OCI-LY1 (cell line): Measurements from ENCODE around the gene COL18A1.

Source experiments
- H2AFZ ChIP-seq: fragments of 200-600 bp; sonication (generic), shearing (Covaris generic); 2 replicates; pipeline ENCODE4 v1.6.0; 2014; ENCODE audit warnings: antibody characterized with exemption, mild to moderate bottlenecking, low read length
- H3F3A ChIP-seq: fragments of 200-600 bp; sonication (generic), shearing (Covaris generic); 2 replicates; pipeline ENCODE4 v1.6.0; 2014; ENCODE audit warnings: mild to moderate bottlenecking, antibody characterized with exemption, low read length, moderate library complexity; ENCODE audit not compliant: insufficient read depth
- H3K27ac ChIP-seq: fragments of 200-600 bp; sonication (generic); 2 replicates; pipeline ENCODE4 v1.5.1; 2014; ENCODE audit warnings: low read length, mixed run types, mild to moderate bottlenecking, low read depth; ENCODE audit not compliant: poor library complexity, severe bottlenecking
- H3K27me3 ChIP-seq: fragments of 200-600 bp; sonication (generic); 2 replicates; pipeline ENCODE4 v1.6.0; 2014; ENCODE audit warnings: antibody characterized with exemption, mild to moderate bottlenecking, low read length, moderate library complexity; ENCODE audit not compliant: insufficient read depth
- H3K36me3 ChIP-seq: fragments of 200-600 bp; sonication (generic); 2 replicates; pipeline ENCODE4 v1.6.1; 2014; ENCODE audit warnings: mild to moderate bottlenecking, antibody characterized with exemption, low read length, moderate library complexity, mixed read lengths; ENCODE audit not compliant: insufficient read depth
- H3K4me1 ChIP-seq: fragments of 200-600 bp; sonication (generic); 2 replicates; pipeline ENCODE4 v1.5.1; 2014; ENCODE audit warnings: mild to moderate bottlenecking, low read length, moderate library complexity; ENCODE audit not compliant: insufficient read depth, severe bottlenecking
- H3K4me2 ChIP-seq: fragments of 200-600 bp; sonication (generic), shearing (Covaris generic); 2 replicates; pipeline ENCODE4 v1.6.1; 2014; ENCODE audit warnings: low read length
- H3K4me3 ChIP-seq: fragments of 200-600 bp; sonication (generic); 2 replicates; pipeline ENCODE4 v1.5.1; 2014; ENCODE audit warnings: low read length, low read depth, mild to moderate bottlenecking, mixed read lengths; ENCODE audit not compliant: poor library complexity, severe bottlenecking
- H3K79me2 ChIP-seq: fragments of 200-600 bp; shearing (Covaris generic); 2 replicates; pipeline ENCODE4 v1.6.1; 2016; ENCODE audit warnings: mixed run types, low read length, mixed read lengths; ENCODE audit not compliant: insufficient read depth
- H3K9ac ChIP-seq: fragments of 200-600 bp; sonication (generic), shearing (Covaris generic); 2 replicates; pipeline ENCODE4 v1.6.1; 2014; ENCODE audit warnings: mild to moderate bottlenecking, low read length, mixed read lengths
- H3K9me2 ChIP-seq: fragments of 200-600 bp; sonication (generic), shearing (Covaris generic); 2 replicates; pipeline ENCODE4 v1.6.1; 2014; ENCODE audit warnings: low read depth, mild to moderate bottlenecking, low read length, mixed read lengths
- H3K9me3 ChIP-seq: fragments of 200-600 bp; shearing (Covaris generic); 2 replicates; pipeline ENCODE4 v1.6.1; 2014; ENCODE audit warnings: low read length, mixed read lengths
- H4K20me1 ChIP-seq: fragments of 200-600 bp; sonication (generic), shearing (Covaris generic); 2 replicates; pipeline ENCODE4 v1.6.0; 2016; ENCODE audit warnings: mild to moderate bottlenecking, low read length; ENCODE audit not compliant: insufficient read depth
- CTCF ChIP-seq: fragments of 200-600 bp; sonication (generic), shearing (Covaris generic); IDR thresholded peaks from 2 replicates; pipeline ENCODE4 v1.5.1; 2017; ENCODE audit warnings: mild to moderate bottlenecking, antibody characterized with exemption, low read length, moderate library complexity, mixed read lengths
- EZH2 ChIP-seq: fragments of 200-600 bp; sonication (generic), shearing (Covaris generic); IDR thresholded peaks from 2 replicates; pipeline ENCODE4 v1.8.0; 2017; ENCODE audit warnings: borderline replicate concordance, mixed run types, mild to moderate bottlenecking, antibody characterized with exemption, low read length, moderate library complexity, mixed read lengths

The COL18A1 gene

DNA sequence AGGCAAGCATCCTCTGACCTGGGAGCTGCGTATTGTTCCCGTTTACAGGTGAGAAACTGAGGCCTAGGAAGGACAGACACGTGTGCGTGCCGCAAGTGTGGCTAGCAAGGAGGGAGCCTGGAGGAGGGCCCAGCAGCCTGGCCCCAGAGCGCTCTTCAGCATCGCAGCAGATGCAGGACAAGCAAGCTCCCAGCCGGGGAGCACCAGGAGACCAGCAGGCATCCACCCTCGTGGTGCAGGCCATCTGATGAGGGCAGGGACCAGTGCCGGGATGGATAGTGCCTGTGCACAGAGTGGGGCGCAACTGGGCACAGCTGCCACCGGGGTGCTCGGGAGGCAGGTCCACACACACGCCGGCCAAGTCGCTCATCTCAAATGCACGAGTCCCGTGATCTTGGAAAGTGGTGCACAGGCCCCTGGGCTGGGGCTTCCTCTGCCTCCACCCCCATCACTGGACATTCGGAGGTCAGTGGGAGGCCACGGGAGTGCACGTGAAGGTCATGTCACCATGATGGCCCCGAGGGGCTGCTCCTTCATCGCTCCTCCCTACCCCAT lies 55.1 kb downstream of the COL18A1 start:
- Histone ChIP-seq H3K27ac (no peak overlapping the region), H3K4me2 (no peak overlapping the region), H3K36me3 (no peaks in the 10 kb centered on the region), H3K27me3 (no peaks in the 10 kb centered on the region; the same call in 1 of the 2 replicates), H3K9me3 (no peaks in the 10 kb centered on the region), H3K9me2 (no peaks in the 10 kb centered on the region), H3K9ac (no peak overlapping the region), H4K20me1 (no peaks in the 10 kb centered on the region), H3F3A (no peaks in the 10 kb centered on the region), H3K4me1 (peaks cover 13% of the 10 kb centered on the region), H2AFZ (no peak overlapping the region), H3K79me2 (no peaks in the 10 kb centered on the region), H3K4me3 (no peak overlapping the region)
- TF ChIP-seq CTCF (no peak), EZH2 (no peak)

DNA sequence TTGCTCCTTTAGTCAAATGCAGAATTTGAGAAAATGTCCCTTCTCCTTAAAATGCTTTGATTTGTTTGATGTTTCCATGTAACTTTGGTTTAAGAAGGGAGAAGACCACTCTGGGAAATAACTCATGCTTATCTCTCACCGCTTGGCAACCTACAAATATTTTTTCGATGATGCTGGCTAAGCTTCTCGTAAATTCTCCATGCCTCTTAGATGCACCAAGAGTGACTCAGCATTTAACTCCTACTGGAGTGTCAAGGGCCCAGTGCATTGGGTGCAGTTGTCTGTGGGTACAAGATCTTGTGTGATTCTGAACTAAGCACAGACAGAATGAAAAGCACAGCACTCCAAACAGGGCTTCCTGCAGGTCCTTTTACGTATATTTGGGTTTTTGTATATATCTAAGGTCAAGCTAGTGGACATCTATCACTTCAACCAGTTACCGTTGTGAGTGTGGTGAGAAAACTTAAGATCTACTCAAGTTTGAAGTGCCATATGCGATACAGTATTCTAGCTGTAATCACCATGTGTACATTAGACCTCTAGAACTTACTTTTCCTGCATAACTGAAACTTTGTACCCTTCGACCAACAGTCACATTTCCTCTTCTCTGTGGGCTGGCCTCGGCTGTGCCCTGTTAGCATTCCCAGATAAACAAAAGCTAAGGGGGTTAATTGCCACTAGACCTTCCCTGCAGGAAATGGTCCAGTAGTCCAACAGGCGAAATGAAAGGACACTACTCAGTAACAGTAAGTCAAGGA lies 55.8 kb downstream of the COL18A1 start:
- Histone ChIP-seq H3K4me1 (peaks cover 14% of the 10 kb centered on the region), H3F3A (no peaks in the 10 kb centered on the region), H2AFZ (no peak overlapping the region), H3K79me2 (no peaks in the 10 kb centered on the region), H3K4me3 (no peak overlapping the region), H3K27ac (no peak overlapping the region), H3K4me2 (no peak overlapping the region), H3K9me2 (no peaks in the 10 kb centered on the region), H3K27me3 (no peaks in the 10 kb centered on the region; the same call in 1 of the 2 replicates), H4K20me1 (no peaks in the 10 kb centered on the region), H3K36me3 (no peaks in the 10 kb centered on the region), H3K9me3 (no peaks in the 10 kb centered on the region), H3K9ac (no peak overlapping the region)
- no peak for TF ChIP-seq CTCF
- TF ChIP-seq EZH2 = no peak

DNA sequence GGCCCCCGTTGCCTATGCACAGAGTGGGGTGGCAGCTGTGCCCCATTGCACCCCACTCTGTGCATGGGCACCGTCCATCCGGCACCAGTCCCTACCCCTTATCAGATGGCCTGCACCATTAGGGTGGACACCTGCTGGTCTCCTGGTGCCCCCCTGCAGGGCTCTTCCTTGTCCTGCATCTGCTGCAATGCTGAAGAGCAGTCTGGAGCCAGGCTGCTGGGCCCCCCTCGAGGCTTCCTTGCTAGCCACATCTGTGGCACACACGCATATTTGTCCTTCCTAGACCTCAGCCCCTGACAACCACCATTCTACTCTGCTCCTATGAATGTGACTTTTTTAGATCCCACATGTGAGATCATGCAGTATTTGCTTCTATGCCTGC lies 56.4 kb downstream of the COL18A1 start:
- Histone ChIP-seq H3F3A (no peaks in the 10 kb centered on the region), H3K9me2 (no peaks in the 10 kb centered on the region), H3K4me1 (peaks cover 14% of the 10 kb centered on the region), H3K79me2 (no peaks in the 10 kb centered on the region), H3K27ac (no peak overlapping the region), H3K9ac (no peak overlapping the region), H3K36me3 (no peaks in the 10 kb centered on the region), H2AFZ (no peak overlapping the region), H3K4me3 (no peak overlapping the region), H4K20me1 (no peaks in the 10 kb centered on the region), H3K9me3 (no peaks in the 10 kb centered on the region), H3K27me3 (no peaks in the 10 kb centered on the region; the same call in 1 of the 2 replicates), H3K4me2 (no peak overlapping the region)
- TF ChIP-seq EZH2 = no peak
- TF ChIP-seq CTCF = no peak
